HepG2 (cell line): ENCODE measurements around the gene ARHGDIA. TPM values are rescaled to one million over a fixed set of nuclear protein-coding genes. Genes with fewer than 3 reads are reported as not detected.
A peak's percentile ranks its signal among the peaks of the same experiment; 100 is the strongest.

ENCODE experiments used
- ATAC-seq: fragments of 200-7000 bp; cut with Tn5 transposase; 3 replicates; pipeline ENCODE4 v1.9.1; 2020; ENCODE audit warnings: mild to moderate bottlenecking, moderate library complexity
- BruUV-seq: library from RNA; stranded (reverse); fragments of 400-500 nt; replicated peaks from 2 replicates; lab custom pipeline; 2021; lab: Mats Ljungman, UMichigan
- CTCF ChIA-PET: fragments of 300-600 bp; formaldehyde crosslinking; extraction: SDS; loops from one replicate; lab custom pipeline; 2021; ENCODE audit warnings: low total read pairs, inconsistent platforms, low intra/inter-chr PET ratio; lab: Yijun Ruan, JAX
- POLR2A ChIA-PET: fragments of 350-600 bp; sonication (Branson Sonifier 250); formaldehyde crosslinking; loops from one replicate; lab custom pipeline; 2020; ENCODE audit warnings: antibody characterized with exemption, inconsistent platforms; lab: Yijun Ruan, JAX
- DNase-seq: peaks from one replicate; pipeline ENCODE4 v3.0.0-alpha.2; 2015; ENCODE audit warnings: low spot score
- FAIRE-seq: peaks from 3 replicates; lab custom pipeline; 2011; peaks lifted over from hg19 to GRCh38; lab: Jason Lieb, UNC
- H2AFZ ChIP-seq: one replicate; pipeline ENCODE4 v1.6.1; 2011; ENCODE audit warnings: low read length, inconsistent platforms
- H3K27ac ChIP-seq: fragments of 300-600 bp; 3 replicates; pipeline ENCODE4 v1.8.0; 2011; ENCODE audit warnings: mixed run types, mild to moderate bottlenecking, mixed read lengths, low read length, inconsistent platforms; ENCODE audit not compliant: insufficient read depth; ENCODE audit errors: extremely low read length
- H3K27me3 ChIP-seq, 2 experiments: fragments of 200-600 bp in 1 of 2; 2 replicates in 1 of 2; 3 replicates in 1 of 2; pipeline versions ENCODE4 v1.6.0 to v1.8.0; 2011; ENCODE audit warnings: low read length in 2 of 2, mild to moderate bottlenecking in 2 of 2, moderate library complexity in 2 of 2, inconsistent platforms in 1 of 2; ENCODE audit not compliant: insufficient read depth in 2 of 2, control insufficient read depth in 1 of 2
- H3K36me3 ChIP-seq, 2 experiments: fragments of 200-600 bp in 1 of 2; replicated peaks in 1 of 2; 2 replicates in 1 of 2; 3 replicates in 1 of 2; pipeline versions ENCODE4 v1.5.1 to v1.8.0; 2011; ENCODE audit warnings: low read length in 2 of 2, inconsistent platforms in 1 of 2; ENCODE audit not compliant: insufficient read depth in 2 of 2, control insufficient read depth in 1 of 2
- H3K4me1 ChIP-seq: 2 replicates; pipeline ENCODE4 v1.5.1; 2012; ENCODE audit warnings: low read length, inconsistent platforms; ENCODE audit not compliant: insufficient read depth
- H3K4me2 ChIP-seq: 2 replicates; pipeline ENCODE4 v1.6.0; 2011; ENCODE audit warnings: low read depth, low read length, inconsistent platforms
- H3K4me3 ChIP-seq, 3 experiments: fragments of 200-600 bp in 1 of 3; sonication (generic), shearing (Covaris generic) in 1 of 3; replicated peaks in 1 of 3; 2 replicates each; pipeline ENCODE4 v1.5.1; 2011 to 2016; ENCODE audit warnings: low read length in 3 of 3, inconsistent platforms in 2 of 3, low read depth in 2 of 3, mild to moderate bottlenecking in 2 of 3, control low read depth in 1 of 3, mixed read lengths in 1 of 3; ENCODE audit not compliant: insufficient read depth in 1 of 3
- H3K79me2 ChIP-seq: one replicate; pipeline ENCODE4 v1.6.1; 2011; ENCODE audit warnings: low read length, inconsistent platforms; ENCODE audit not compliant: insufficient read depth
- H3K9ac ChIP-seq: 2 replicates; pipeline ENCODE4 v1.6.0; 2011; ENCODE audit warnings: mild to moderate bottlenecking, low read depth, low read length, inconsistent platforms; ENCODE audit not compliant: insufficient read depth
- H3K9me3 ChIP-seq: 2 replicates; pipeline ENCODE4 v1.5.1; 2012; ENCODE audit warnings: mild to moderate bottlenecking, low read length
- H4K20me1 ChIP-seq: 2 replicates; pipeline ENCODE4 v1.6.0; 2011; ENCODE audit warnings: inconsistent platforms, mild to moderate bottlenecking, low read length, moderate library complexity; ENCODE audit not compliant: insufficient read depth
- ATF5 ChIP-seq: sonication (generic); formaldehyde crosslinking; IDR thresholded peaks from 2 replicates; pipeline ENCODE4 v1.4.0; 2020; ENCODE audit warnings: mild to moderate bottlenecking, low read depth, missing genetic modification reagents
- CENPBD1 ChIP-seq: sonication (generic); formaldehyde crosslinking; IDR thresholded peaks from 2 replicates; pipeline ENCODE4 v1.8.0; 2022; ENCODE audit warnings: missing genetic modification reagents, low read depth, mild to moderate bottlenecking, borderline replicate concordance
- DDIT3 ChIP-seq: sonication (generic); formaldehyde crosslinking; IDR thresholded peaks from 2 replicates; pipeline ENCODE4 v1.4.0; 2020; ENCODE audit warnings: mild to moderate bottlenecking, missing genetic modification reagents
- FOXO4 ChIP-seq: sonication (generic); formaldehyde crosslinking; conservative IDR thresholded peaks from 2 replicates; pipeline ENCODE4 v1.8.1; 2023; ENCODE audit warnings: missing genetic modification reagents
- GABPA ChIP-seq, 2 experiments: IDR thresholded peaks; 2 replicates each; pipeline ENCODE4 v1.6.1; 2011 to 2016; ENCODE audit warnings: low read depth in 2 of 2, low read length in 1 of 2, missing biosample characterization in 1 of 2, missing genetic modification characterization in 1 of 2
- MBNL3 ChIP-seq: fragments of 250-450 bp; sonication (Bioruptor Pico); conservative IDR thresholded peaks from 2 replicates; pipeline ENCODE4 v1.8.0; 2022; ENCODE audit warnings: mild to moderate bottlenecking, inconsistent platforms
- RARA ChIP-seq: IDR thresholded peaks from 2 replicates; pipeline ENCODE4 v1.6.1; 2016; ENCODE audit warnings: missing genetic modification reagents, missing compliant biosample characterization
- SNAPC4 ChIP-seq: sonication (generic); formaldehyde crosslinking; IDR thresholded peaks from 2 replicates; pipeline ENCODE4 v1.4.0; 2020; ENCODE audit warnings: mild to moderate bottlenecking, missing genetic modification reagents
- SOX13 ChIP-seq, 3 experiments: fragments of 450-650 bp in 1 of 3; sonication (generic) in 1 of 3; formaldehyde crosslinking in 1 of 3; IDR thresholded peaks in 2 of 3; conservative IDR thresholded peaks in 1 of 3; 2 replicates each; pipeline versions ENCODE4 v1.5.0 to v1.6.1; 2016 to 2020; ENCODE audit warnings: antibody characterized with exemption in 1 of 3, mild to moderate bottlenecking in 1 of 3, missing compliant biosample characterization in 1 of 3, missing genetic modification reagents in 1 of 3, moderate library complexity in 1 of 3
- SP2 ChIP-seq: sonication (generic); formaldehyde crosslinking; IDR thresholded peaks from 2 replicates; pipeline ENCODE4 v1.5.1; 2020; ENCODE audit warnings: mild to moderate bottlenecking, missing genetic modification reagents
- SRSF1 ChIP-seq: fragments of 200-400 bp; formaldehyde crosslinking; optimal IDR thresholded peaks from 2 replicates; pipeline ENCODE3; 2017; ENCODE audit warnings: mild to moderate bottlenecking, low read depth, low read length, moderate library complexity
- ZBTB20 ChIP-seq: sonication (generic); formaldehyde crosslinking; IDR thresholded peaks from 2 replicates; pipeline ENCODE4 v1.8.1; 2023; ENCODE audit warnings: missing genetic modification reagents, low read depth, mild to moderate bottlenecking, borderline replicate concordance
- ZNF17 ChIP-seq: sonication (generic); formaldehyde crosslinking; IDR thresholded peaks from 2 replicates; pipeline ENCODE4 v1.5.0; 2020; ENCODE audit warnings: mild to moderate bottlenecking, missing genetic modification reagents
- ZNF432 ChIP-seq: sonication (generic); formaldehyde crosslinking; IDR thresholded peaks from 2 replicates; pipeline ENCODE4 v1.5.0; 2020; ENCODE audit warnings: missing genetic modification reagents, mild to moderate bottlenecking, borderline replicate concordance
- ZNF576 ChIP-seq: sonication (generic); formaldehyde crosslinking; IDR thresholded peaks from 2 replicates; pipeline ENCODE4 v1.4.0; 2020; ENCODE audit warnings: mild to moderate bottlenecking, missing genetic modification reagents
- ZNF598 ChIP-seq: sonication (generic); formaldehyde crosslinking; IDR thresholded peaks from 2 replicates; pipeline ENCODE4 v1.5.1; 2020; ENCODE audit warnings: mild to moderate bottlenecking, missing genetic modification reagents, borderline replicate concordance
- WGBS: methylation state at CpG from one replicate; pipeline ENCODE4 v1.1.6; 2017; ENCODE audit warnings: low lambda C conversion rate; 5-methylcytosine and 5-hydroxymethylcytosine counted together
- in situ Hi-C: cut with HindIII; loops from 2 replicates; pipeline ENCODE4 v1.10.0; 2017; ENCODE audit warnings: low pct_unique_long_range_greater_than_20kb; ENCODE audit not compliant: extremely low pct_ligation_motif_present
- intact Hi-C: fragments of 100-400 bp; cut with micrococcal nuclease; formaldehyde crosslinking; loops from one replicate; pipeline ENCODE4 v1.10.0; 2022; ENCODE audit not compliant: unreplicated experiment
- polyA plus RNA-seq, 8 experiments: library from polyadenylated mRNA; depleted of rRNA in 3 of 8; stranded (reverse) in 7 of 8; unstranded in 1 of 8; fragments of >200 nt; fragmentation: Illumina TruSeq in 4 of 8; extraction: Trizol in 4 of 8; gene quantifications; 2 replicates each; pipeline versions ENCODE4 v1.2.1 to v1.2.3, GENCODE V29; 2011 to 2016; ENCODE audit warnings: low read depth in 4 of 8, missing spikeins in 1 of 8, mixed read lengths in 1 of 8; ENCODE audit not compliant: insufficient read depth in 1 of 8
- total RNA-seq, 5 experiments: library from RNA; depleted of rRNA; stranded (reverse); fragments of >200 nt; fragmentation: Illumina TruSeq; extraction: Trizol; gene quantifications; 2 replicates each; pipeline ENCODE4 v1.2.3, GENCODE V29; 2016; ENCODE audit warnings: low read depth in 1 of 5

The ARHGDIA gene
- total and polyA plus RNA-seq, 2 of the 13 experiments (the other 11 are each of a cell fraction or from before 2014, with no cell fraction given), result 40.0 to 64.0 TPM

GRCh38 chr17:81891303-81891552, 20.1 kb upstream of the ARHGDIA start:
- POLR2A ChIA-PET, result interaction anchor here (1.0 to 2.7 kb wide), 12 partner anchors 11 to 207 kb away, joined by 3 to 23 read pairs (median 6); partner anchors contain the start of genes ARHGDIA, DCXR and NPB
- DNase-seq (no peak), FAIRE-seq (no peak), ATAC-seq (no peak)
- Histone ChIP-seq H3K36me3 (peaks cover 32 to 42% of the 10 kb centered on the region in 2 experiments), H4K20me1 (no peaks in the 10 kb centered on the region), H3K9ac (peak overlapping the region; percentile 99), H3K27ac (peak overlapping the region; percentile 80), H3K79me2 (peaks cover 50% of the 10 kb centered on the region), H3K4me2 (peak overlapping the region; percentile 69; the same call in 1 of the 2 replicates), H3K9me3 (no peaks in the 10 kb centered on the region), H3K27me3 (peaks cover 0 to 6% of the 10 kb centered on the region in 2 experiments; a peak in 2 of 5 replicates), H3K4me3 (peak overlapping the region; percentile 94 to 98 (median 94)), H2AFZ (no peak overlapping the region), H3K4me1 (peaks cover 36% of the 10 kb centered on the region)
- intact Hi-C loops, result no loop called here
- no TSS peak for BruUV-seq
- CTCF ChIA-PET, result interaction anchor here (1.0 kb wide), 1 partner anchor 131 kb away, joined by 3 read pairs; no protein-coding TSS in a partner anchor
- WGBS, result no CpG with 5 or more reads among the region's 40 CpGs
- in situ Hi-C loops, result no loop called here
- TF ChIP-seq SRSF1 (no peak), RARA (no peak), GABPA (IDR thresholded peaks at IDR 0.05; ENCODE audit: low read depth, low read length) (no peak), GABPA (CRISPR knock-in tag; IDR thresholded peaks at IDR 0.05; ENCODE audit: low read depth) (no peak), DDIT3 (CRISPR knock-in tag) (no peak), ZNF17 (no peak), SNAPC4 (no peak), MBNL3 (CRISPR knock-in tag) (no peak), ZBTB20 (CRISPR knock-in tag) (no peak), ZNF576 (no peak), FOXO4 (CRISPR knock-in tag) (no peak), CENPBD1 (CRISPR knock-in tag) (no peak), ZNF598 (CRISPR knock-in tag) (no peak), SP2 (no peak), ATF5 (no peak), SOX13 (IDR thresholded peaks at IDR 0.05) (no peak), SOX13 (CRISPR knock-in tag; conservative IDR thresholded peaks at IDR 0.05 in 1 of 2, IDR thresholded peaks at IDR 0.05 in 1 of 2) (no peak), ZNF432 (no peak)
